ENCODE data around the gene ZNF236. TPM values are rescaled to one million over a fixed set of nuclear protein-coding genes. Genes with fewer than 3 reads are reported as not detected.
A peak's percentile ranks its signal among the peaks of the same experiment; 100 is the strongest.

The ZNF236 gene
- total RNA-seq, 1 donor from 2014 or later = 14.5 TPM

DNA sequence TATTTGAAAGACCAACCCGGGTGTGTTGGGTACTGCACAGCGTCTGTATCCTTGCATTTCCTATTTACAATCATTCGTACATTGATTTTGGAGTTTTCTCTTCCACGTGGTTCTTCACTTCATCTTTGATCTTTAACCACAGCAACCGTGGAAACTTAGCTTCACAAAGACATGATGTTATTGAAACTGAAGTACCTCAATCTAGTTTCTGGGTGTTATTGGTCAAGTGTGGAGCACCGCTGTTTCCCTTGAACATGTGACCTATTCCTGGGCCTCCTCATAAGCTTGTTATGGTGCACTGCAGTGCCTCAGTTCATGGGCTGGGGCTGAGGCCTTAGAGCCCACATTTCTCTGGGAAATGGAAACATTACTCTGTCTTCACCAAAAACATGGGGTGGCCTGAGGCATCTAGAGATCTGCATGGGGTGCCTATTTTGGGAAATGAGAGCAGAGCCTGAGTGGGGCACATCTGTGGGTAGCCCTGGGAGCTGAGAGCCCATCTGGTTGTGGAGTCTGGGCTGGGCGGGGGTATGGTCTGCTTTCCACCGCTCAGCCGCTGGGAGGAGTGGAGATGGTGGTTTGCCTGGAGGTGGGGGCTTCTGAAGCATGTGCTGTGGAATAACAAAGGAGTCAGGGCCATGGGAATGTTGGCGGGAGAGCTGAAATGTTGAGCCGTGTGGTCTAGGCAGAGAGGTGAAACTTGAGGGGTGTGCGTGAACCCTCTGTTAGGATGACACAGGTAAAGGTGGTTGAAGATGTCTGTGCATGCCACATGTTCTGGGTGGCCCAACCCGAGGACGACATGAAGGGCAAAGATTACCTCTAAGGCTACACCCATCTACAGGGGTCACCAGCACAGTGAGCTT lies 37.4 kb downstream of the ZNF236 start:
- DNase-seq (ENCODE audit: low read depth) = no peak

DNA sequence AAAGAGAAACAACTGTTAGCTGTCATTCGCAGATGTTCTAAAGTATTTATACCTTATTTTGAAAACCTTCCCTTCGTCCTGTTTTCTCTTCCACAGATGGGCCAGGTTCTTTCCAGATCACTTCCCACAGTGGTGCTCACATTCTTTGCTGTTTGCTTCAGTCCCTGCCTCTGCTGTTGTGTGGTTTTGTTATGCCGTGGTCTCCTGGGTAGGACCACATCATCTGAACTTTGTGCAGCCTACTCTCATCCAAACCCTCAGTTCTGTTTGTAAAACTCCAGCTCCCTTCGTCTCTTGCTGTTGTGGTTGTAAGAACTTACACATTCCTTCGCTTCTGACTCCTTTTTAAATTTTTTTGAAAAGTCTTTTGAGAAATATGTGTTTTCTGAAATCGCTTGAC lies 38.1 kb downstream of the ZNF236 start:
- DNase-seq (ENCODE audit: low read depth) = no peak

DNA sequence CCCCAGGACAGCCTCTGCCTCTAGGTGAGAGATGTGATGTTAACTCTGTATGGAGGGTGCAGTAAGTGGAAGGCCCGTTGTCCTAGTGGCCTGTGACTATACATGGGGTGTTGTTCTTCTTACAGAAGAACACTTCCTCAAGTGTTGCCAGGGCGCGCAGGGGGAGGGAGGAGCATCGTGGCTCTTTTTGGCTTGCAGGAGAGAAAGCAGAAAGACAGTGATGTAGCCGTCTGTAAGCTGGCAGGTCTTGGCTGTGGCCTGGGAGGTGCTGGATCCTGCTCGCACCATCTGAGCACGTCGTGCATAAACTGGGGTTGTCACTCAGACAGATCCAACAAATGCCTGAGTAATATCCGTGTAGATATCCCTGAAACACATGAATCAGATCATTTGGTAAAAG lies 44.3 kb downstream of the ZNF236 start:
- no peak for DNase-seq (ENCODE audit: low read depth)

DNA sequence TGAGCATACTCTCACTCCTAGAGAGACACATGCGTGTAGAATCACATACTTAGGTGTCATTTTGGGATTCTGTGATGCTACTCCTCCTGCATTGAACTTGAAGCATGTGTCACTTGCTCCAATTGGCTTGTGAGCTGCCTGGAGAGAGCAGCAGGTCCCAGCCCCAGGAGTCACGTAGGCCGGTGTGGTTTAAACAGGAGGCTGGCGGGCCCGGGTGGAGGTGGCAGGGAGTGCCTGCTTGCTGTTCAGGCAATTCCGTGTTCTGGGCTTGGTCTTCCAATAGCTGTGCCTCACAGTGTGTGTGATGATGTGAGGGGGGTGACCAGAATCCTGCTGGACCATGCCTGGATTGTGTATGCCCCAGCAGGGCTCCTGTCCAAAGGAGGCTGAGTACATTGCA lies 51.0 kb downstream of the ZNF236 start:
- no peak for DNase-seq (ENCODE audit: low read depth)

DNA sequence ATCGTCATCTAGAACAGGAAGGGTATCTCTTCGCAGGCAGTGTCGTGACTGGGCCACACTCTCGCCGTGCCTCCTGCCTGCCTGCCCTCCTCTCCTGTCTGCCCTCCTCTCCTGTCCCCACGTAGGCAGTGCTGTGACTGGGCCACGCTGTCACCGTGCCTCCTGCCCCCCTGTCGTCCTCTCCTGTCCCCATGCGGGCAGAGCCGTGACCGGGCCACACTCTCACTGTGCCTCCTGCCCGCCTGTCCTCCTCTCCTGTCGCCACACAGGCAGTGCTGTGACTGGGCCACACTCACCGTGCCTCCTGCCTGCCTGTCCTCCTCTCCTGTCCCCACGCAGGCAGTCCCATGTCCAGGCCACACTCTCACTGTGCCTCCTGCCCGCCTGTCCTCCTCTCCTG lies 51.4 kb downstream of the ZNF236 start:
- no peak for DNase-seq (ENCODE audit: low read depth)

DNA sequence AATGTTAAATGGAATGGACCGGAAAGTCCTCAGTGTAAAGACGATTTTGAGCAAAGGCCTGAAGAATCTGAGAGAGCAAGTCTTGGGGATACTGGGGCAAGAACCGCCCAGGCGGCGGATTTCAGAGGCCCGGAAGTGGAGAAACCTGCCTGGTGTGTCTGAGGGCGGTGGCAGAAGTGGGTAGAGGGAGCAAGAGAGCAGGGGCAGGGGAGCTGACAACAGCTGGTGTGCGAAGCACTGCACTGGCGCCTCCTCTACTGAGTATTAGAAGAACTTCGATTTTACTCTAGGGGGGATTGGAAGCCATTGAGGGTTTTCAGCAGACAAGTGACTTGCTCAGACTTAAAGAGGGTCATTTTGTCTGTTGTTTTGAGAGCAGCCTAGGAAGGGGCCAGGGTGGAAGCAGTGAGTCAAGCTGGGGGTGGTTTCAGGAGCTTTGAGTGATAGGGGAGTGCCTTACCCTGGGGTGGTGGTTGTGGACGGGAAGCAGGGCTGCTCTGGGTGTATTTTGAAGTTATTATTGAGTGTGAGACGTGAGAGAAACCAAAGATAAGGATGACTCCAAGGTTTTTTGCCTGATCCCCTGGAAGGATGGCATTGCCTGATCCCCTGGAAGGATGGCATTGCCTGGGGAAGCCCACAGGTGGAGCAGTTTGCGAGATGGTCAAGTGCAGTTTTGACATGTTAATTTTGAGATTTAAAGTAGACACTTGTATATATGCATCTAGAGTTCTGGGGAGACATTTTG lies 52.5 kb downstream of the ZNF236 start:
- DNase-seq (ENCODE audit: low read depth) = no peak

DNA sequence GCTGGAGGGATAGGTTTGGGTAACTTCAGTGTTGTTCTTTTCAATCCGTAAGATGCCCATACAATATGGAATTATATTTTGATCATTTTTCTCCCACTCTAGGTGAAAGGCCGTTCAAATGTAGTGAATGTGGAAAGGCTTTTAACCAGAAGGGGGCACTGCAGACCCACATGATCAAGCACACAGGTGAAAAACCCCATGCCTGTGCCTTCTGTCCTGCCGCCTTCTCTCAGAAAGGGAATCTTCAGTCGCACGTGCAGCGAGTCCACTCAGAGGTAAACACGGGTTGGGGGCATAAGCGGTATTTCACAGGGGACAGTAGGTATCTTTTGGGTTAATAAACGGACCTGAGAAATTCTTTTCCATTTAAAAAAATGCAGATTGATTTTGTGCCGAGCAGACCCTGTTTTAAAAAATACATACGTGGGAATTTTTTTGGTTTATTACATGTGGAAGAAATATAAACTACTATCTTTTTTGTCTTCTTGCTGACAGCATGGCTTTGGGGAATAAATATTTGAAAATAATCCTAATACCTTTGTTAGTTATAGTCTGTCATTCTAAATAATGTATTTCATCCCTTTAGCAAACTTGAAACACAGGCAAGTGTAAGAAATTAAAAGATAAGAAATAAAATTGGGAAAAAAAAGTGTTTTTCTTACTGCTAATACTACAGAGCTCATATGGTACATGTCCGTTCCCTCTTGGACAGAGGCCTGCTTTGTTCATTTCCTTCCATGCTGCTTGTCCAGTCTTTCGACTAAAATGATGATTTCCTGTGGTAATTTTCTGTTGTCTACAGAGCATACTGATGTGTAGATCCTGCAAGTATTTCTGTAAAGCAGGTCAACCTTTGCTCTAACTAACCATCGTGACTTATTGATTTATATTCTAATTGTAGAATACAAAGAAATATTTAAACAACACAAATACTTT lies 53.3 kb downstream of the ZNF236 start:
- DNase-seq (ENCODE audit: low read depth) = peak; percentile 32

DNA sequence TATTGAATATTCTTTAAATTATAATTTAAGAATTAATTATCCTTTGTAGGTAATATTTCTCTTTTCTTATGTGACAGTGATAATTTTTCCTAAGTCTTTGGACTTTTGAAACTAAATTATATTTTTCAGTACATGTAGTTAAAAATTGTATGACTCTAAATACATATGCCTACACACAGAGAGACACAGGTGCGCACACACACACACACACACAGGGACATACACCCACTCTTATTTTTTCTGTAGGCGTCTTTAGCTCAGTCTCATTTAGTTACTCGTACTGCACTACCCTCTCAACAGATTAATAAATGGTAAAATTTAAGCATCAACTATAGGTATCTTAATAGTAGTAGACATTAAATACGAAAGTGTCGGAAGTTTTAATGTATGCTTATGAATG lies 56.1 kb downstream of the ZNF236 start:
- DNase-seq (ENCODE audit: low read depth) = no peak

DNA sequence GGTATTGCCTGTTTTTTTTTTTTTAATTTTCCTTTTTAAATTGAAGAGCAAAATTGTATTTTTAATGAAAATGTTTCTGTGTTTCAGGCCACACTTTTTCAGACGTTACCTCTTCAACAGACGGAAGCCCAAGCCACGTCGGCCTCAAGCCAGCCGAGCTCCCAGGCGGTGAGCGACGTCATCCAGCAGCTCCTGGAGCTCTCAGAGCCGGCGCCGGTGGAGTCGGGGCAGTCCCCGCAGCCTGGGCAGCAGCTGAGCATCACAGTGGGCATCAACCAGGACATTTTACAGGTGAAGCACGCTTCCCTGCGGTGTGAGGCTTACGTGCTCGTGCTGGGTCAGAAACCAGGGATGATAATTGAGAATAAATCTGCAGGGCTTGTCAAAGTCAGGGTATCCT lies 57.7 kb downstream of the ZNF236 start:
- DNase-seq (ENCODE audit: low read depth) = no peak

DNA sequence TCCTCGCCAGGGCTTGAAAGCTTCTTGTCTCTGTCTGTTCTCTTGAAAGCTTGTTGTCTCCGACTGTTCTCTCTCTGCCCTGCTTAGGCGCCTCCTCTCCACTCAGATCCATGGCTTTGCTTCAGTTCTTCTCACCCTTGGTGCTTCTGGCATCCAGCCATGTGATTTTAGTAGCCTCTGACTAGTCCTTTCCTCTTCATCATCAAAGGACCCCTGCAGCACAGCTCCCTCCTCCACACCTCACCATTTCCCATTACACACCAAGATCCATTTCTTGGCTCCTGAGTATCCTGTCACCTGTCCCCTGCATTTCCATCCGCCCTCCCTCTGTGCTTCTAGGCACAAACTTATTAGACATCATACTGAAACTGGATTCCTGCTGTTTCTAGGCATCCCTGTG lies 59.4 kb downstream of the ZNF236 start:
- DNase-seq (ENCODE audit: low read depth) = no peak

DNA sequence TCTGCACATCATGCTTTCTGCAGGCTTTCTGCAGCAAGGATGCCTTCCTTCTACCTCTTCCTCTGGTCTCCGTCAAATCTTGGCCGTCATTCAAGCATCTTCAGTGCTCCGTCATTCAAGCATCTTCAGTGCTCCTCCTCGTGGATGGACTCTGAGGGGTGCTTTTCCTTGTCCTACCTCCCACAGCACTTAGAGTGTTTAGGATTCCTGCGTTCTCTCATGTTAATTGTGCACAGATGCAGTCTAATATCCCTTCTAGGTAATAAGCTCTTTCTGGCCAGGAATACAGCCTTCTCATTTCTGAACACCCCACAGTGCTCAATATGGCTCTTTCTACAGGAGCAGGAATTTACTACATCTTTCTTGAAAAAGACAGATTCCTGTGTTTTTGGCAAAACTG lies 59.8 kb downstream of the ZNF236 start:
- DNase-seq (ENCODE audit: low read depth) = no peak

DNA sequence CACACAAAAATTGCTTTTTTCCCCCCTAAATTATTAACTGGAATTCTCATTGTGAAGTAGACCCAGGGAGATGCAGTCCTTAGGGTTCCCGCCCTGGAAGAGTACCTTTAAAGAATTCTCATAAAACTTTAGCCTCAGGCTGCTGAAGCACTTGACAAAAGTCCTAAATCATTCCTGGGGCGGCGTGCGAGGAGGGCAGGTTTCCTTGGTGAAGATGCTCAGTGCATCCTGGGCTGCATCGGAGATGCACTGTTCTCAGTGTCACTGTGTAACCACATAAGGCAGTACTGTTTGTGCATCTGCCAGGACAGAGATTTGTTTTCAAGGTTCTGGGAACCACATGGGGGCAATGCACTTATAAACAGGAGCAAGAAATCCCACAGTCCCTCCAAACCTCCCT lies 62.6 kb downstream of the ZNF236 start:
- no peak for DNase-seq (ENCODE audit: low read depth)

DNA sequence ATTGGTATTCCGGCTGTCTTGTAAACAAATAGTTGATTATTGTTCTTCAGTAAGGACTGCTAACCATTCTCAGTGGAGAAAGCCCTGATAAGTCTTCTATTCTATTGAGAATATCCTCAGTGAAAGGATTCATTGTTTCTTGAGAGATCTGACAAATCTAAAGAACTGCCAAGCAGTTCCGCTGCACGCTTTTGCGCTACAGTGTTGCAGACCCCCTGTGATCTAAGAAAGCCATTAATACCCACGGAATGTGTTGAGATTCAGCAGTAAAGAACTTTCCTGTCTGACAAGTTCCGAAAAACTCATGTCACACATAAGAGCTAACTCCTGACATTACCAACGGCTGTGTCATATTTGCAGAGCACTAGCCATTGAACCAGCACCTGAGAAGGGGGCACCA lies 63.8 kb downstream of the ZNF236 start:
- no peak for DNase-seq (ENCODE audit: low read depth)

DNA sequence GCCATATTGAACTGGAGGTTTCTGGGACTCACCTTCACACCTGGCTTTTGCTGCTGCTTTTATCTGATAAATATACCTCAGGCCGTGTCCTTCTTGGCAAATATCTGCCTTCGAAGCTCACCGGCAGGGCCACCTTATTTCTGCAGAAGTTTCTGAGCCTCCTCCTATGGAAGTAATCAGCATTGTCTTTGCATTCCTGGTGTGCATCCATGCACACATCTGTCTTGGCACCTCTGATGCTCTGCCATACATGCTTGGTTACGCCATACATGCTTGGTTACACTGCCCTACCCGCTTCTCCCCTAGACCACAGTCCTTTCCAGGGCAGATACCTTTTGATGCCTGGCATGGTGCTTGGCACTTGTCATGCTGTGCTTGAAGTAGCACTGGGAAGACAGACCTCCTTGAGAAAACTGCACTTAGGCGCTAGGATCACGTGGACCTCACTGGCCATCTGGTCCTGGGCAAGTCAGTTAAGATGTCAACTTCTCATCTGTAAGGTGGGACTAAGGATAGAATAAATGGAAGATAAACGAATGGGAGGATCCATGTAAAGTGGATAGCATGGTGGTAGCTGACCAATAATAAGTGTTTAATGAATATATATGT lies 66.8 kb downstream of the ZNF236 start:
- DNase-seq (ENCODE audit: low read depth) = peak; percentile 13

DNA sequence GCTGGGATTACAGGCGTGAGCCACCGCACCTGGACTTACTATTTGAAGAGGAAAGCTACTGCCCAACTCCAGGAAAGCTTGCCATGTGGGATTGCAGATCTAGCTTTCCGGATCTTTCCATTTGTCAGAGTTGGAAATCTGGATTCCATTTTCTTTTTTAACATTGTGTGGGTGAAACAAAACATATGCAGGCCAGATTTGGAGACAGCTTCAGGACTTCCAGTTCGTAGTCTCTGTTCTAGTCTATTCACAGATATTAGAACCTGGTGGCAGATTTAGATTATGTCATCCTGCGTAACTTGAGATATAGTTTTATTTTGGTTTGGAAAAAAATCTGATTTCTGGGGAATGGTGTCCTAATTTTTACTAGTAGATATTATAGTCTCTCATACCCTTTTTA lies 70.5 kb downstream of the ZNF236 start:
- DNase-seq (ENCODE audit: low read depth) = no peak

DNA sequence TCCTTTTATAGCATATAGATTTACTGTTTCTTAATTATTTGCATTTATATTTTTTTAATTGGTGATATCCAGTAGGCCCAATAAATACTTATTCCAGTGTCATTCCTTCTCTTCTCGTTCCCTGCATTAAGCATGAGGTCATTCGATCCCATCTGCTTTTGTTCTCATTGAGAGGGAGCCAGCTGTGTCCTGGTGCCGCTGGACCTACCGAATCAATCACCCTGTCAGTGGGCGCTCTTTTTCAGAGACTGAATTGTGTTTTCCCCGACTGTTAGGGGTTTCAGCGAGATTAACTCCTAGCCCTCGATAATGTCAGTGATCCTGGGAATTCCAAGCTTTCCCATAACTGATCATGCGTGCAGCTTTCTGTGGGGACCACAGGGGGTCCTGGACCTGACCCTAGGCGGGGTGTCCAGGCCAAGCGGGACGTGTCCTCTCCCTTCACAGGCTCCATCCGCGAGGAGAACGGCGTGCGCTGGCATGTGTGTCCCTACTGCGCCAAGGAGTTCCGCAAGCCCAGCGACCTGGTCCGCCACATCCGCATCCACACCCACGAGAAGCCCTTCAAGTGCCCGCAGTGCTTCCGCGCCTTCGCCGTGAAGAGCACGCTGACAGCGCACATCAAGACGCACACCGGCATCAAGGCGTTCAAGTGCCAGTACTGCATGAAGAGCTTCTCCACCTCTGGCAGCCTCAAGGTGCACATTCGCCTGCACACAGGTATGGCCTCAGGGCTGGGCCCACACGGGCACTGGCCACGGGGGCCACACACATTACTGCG lies 72.4 kb downstream of the ZNF236 start:
- no peak for DNase-seq (ENCODE audit: low read depth)

DNA sequence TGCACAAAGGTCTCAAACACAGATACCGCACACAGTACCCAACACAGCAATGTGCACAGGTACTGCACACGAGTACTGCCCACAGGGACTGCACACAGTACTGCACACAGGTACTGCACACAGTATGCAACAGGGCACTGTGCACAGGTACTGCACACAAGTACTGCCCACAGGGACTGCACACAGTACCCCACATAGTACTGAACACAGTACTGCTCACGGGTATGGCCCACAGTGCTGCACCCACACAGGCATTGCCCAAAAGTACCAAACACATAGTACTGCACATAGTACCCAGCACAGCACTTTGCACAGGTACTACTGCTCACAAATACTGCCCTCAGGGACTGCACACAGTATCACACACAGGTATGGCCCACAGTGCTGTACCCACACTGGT lies 73.1 kb downstream of the ZNF236 start:
- DNase-seq (ENCODE audit: low read depth) = no peak

DNA sequence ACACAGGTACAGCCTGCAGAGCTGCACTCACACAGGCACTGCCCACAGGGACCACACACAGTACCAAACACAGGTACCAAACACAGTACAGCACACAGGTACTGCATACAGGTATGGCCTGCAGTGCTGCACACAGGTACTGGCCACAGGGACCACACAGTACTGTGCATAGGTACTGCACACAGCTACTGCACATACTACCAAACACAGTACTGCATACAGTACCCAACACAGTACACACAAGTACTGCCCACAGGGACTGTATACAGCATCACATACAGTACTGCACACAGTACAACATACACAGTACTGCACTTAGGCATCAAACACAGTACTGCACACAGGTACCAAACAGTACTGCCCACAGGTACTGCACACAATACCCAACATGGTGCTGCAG lies 74.3 kb downstream of the ZNF236 start:
- no peak for DNase-seq (ENCODE audit: low read depth)

DNA sequence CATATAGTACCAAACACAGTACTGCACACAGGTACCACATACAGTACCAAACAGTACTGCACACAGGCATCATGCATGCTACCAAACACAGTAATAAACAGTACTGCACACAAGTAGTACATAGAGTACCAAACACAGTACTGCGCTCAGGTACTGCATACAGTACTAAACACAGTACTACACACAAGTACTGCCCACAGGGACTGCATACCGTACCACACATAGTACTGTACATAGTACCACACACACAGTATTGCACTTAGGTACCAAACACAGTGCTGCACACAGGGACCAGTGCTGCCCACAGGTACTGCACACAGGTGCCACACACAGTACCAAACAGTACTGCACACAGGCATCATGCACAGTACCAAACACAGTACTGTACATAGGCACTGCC lies 74.9 kb downstream of the ZNF236 start:
- DNase-seq (ENCODE audit: low read depth) = no peak

DNA sequence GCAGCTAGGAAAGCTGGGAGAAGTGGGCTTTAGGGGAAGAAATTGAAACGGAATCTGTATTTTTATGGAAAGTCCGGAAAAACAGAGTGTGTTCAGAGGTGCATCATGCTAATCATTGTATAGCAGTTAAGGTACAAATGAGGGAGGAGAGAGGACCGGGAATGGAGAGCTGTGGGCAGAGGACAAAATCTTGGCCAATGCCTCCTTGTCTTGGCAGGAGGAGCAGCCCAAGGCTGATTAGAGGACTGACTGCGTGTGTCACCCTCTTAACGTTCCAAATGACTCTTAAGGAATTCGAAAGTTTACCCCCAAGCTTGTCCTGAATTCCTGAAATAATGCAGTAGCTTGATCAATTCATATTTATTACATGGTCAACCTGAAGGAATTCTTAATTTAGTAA lies 81.0 kb downstream of the ZNF236 start:
- DNase-seq (ENCODE audit: low read depth) = no peak

DNA sequence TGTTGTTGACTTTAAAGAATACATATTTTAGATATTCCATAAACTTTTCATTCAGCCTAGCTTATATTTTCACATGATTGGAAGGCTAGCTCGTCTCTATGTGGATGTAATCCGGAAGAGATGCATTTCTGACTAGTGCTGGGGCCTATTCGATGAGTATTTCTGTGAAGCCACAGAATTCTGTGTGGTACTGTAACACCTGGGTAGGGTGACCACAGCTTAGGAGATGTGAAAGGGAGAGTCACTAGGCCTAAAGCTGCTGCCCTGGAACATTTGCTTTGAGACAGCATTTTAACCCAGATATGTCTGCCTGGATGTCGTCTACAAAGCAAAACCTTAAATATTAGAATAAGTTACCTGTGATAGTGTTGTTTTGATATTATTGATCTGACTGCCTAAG lies 83.5 kb downstream of the ZNF236 start:
- no peak for DNase-seq (ENCODE audit: low read depth)

Measured in renal cortical epithelial cell (primary cell).